ENCODE measurements around the gene ASTN2.

ASTN2 gene

GRCh38 chr9:116491659-116492058 lies 923.2 kb downstream of the ASTN2 start:
- H3K4me2 ChIP-seq (ENCODE audit: low read length): no peak overlapping the region

DNA sequence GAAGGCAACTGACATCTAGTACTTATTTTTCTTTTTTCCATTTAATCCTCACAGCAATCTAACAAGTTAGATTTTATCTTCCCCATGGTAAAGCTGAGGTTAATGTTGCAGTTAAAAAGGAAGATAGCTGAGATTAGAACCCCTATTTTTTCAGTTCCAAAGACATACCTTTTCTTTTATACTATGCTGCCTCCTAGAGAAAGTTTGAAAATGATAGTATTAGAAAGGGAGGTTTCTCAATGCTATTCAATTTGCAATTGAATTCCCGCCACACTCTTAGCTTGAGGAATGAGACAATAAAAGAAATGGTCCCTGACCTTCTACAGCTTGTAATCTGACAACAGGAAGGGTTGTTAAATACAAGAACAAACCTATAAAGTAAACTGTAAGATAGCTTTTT lies 923.6 kb downstream of the ASTN2 start:
- Histone ChIP-seq H3K79me2 (ENCODE audit: insufficient read depth, low read length) (no peaks in the 10 kb centered on the region), H3K27ac (ENCODE audit: low read depth, low read length, poor library complexity, severe bottlenecking) (no peak overlapping the region), H3K4me2 (ENCODE audit: low read length) (no peak overlapping the region), H3K4me1 (ENCODE audit: insufficient read depth, low read length, severe bottlenecking) (no peaks in the 10 kb centered on the region), H3K9me3 (ENCODE audit: low read length) (no peaks in the 10 kb centered on the region), H2AFZ (ENCODE audit: low read length) (no peak overlapping the region), H3K27me3 (ENCODE audit: insufficient read depth, low read length) (no peaks in the 10 kb centered on the region), H3K4me3 (ENCODE audit: low read depth, low read length, poor library complexity, severe bottlenecking) (no peak overlapping the region), H3F3A (ENCODE audit: insufficient read depth, low read length) (no peaks in the 10 kb centered on the region), H3K9me2 (ENCODE audit: low read depth, low read length) (no peaks in the 10 kb centered on the region), H3K9ac (ENCODE audit: low read length) (no peak overlapping the region), H4K20me1 (ENCODE audit: insufficient read depth, low read length) (no peaks in the 10 kb centered on the region), H3K36me3 (ENCODE audit: insufficient read depth, low read length) (no peaks in the 10 kb centered on the region)
- TF ChIP-seq, protein P1, sequence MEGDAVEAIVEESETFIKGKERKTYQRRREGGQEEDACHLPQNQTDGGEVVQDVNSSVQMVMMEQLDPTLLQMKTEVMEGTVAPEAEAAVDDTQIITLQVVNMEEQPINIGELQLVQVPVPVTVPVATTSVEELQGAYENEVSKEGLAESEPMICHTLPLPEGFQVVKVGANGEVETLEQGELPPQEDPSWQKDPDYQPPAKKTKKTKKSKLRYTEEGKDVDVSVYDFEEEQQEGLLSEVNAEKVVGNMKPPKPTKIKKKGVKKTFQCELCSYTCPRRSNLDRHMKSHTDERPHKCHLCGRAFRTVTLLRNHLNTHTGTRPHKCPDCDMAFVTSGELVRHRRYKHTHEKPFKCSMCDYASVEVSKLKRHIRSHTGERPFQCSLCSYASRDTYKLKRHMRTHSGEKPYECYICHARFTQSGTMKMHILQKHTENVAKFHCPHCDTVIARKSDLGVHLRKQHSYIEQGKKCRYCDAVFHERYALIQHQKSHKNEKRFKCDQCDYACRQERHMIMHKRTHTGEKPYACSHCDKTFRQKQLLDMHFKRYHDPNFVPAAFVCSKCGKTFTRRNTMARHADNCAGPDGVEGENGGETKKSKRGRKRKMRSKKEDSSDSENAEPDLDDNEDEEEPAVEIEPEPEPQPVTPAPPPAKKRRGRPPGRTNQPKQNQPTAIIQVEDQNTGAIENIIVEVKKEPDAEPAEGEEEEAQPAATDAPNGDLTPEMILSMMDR (IDR thresholded peaks at IDR 0.05; ENCODE audit: low read length): no peak
- no peak for TF ChIP-seq EZH2 (IDR thresholded peaks at IDR 0.05; ENCODE audit: borderline replicate concordance, low read length)

More at GRCh38 chr9:116491659-116492058, 923.2 kb downstream of the ASTN2 start:
- Histone ChIP-seq H3K4me3 (ENCODE audit: low read depth, low read length, poor library complexity, severe bottlenecking) (no peak overlapping the region), H3K27ac (ENCODE audit: low read depth, low read length, poor library complexity, severe bottlenecking) (no peak overlapping the region), H3K27me3 (ENCODE audit: insufficient read depth, low read length) (no peaks in the 10 kb centered on the region), H2AFZ (ENCODE audit: low read length) (no peak overlapping the region), H3K9me2 (ENCODE audit: low read depth, low read length) (no peaks in the 10 kb centered on the region), H3F3A (ENCODE audit: insufficient read depth, low read length) (no peaks in the 10 kb centered on the region), H3K4me1 (ENCODE audit: insufficient read depth, low read length, severe bottlenecking) (no peaks in the 10 kb centered on the region), H3K9ac (ENCODE audit: low read length) (no peak overlapping the region), H4K20me1 (ENCODE audit: insufficient read depth, low read length) (no peaks in the 10 kb centered on the region), H3K79me2 (ENCODE audit: insufficient read depth, low read length) (no peaks in the 10 kb centered on the region), H3K9me3 (ENCODE audit: low read length) (no peaks in the 10 kb centered on the region), H3K36me3 (ENCODE audit: insufficient read depth, low read length) (no peaks in the 10 kb centered on the region)
- TF ChIP-seq, protein P1 (IDR thresholded peaks at IDR 0.05; ENCODE audit: low read length): no peak
- no peak for TF ChIP-seq EZH2 (IDR thresholded peaks at IDR 0.05; ENCODE audit: borderline replicate concordance, low read length)

DNA sequence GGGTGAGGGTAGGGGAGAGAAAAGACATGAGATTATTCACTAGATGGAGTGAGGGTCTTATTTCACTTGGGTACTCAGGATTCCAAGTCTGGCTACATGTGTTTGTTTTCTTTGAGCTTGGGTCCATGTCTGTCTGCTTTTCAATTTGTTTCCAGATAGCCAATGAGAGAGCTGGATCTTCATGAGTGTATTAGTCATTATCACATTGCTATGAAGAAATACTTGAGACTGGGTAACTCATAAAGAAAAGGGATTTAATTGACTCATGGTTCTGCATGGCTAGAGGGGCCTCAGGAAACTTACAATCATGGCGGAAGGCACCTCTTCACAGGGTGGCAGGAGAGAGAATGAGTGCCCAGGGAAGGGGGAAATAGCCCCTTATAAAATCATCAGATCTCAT lies 924.5 kb downstream of the ASTN2 start:
- Histone ChIP-seq H3K4me2 (ENCODE audit: low read length) (no peak overlapping the region), H3K9me2 (ENCODE audit: low read depth, low read length) (no peaks in the 10 kb centered on the region), H3K4me3 (ENCODE audit: low read depth, low read length, poor library complexity, severe bottlenecking) (no peak overlapping the region), H4K20me1 (ENCODE audit: insufficient read depth, low read length) (no peaks in the 10 kb centered on the region), H3K36me3 (ENCODE audit: insufficient read depth, low read length) (no peaks in the 10 kb centered on the region), H3K79me2 (ENCODE audit: insufficient read depth, low read length) (no peaks in the 10 kb centered on the region), H3K9me3 (ENCODE audit: low read length) (no peaks in the 10 kb centered on the region), H3F3A (ENCODE audit: insufficient read depth, low read length) (no peaks in the 10 kb centered on the region), H3K9ac (ENCODE audit: low read length) (no peak overlapping the region), H3K27me3 (ENCODE audit: insufficient read depth, low read length) (no peaks in the 10 kb centered on the region), H3K27ac (ENCODE audit: low read depth, low read length, poor library complexity, severe bottlenecking) (no peak overlapping the region), H2AFZ (ENCODE audit: low read length) (no peak overlapping the region), H3K4me1 (ENCODE audit: insufficient read depth, low read length, severe bottlenecking) (no peaks in the 10 kb centered on the region)
- TF ChIP-seq, protein P1 (IDR thresholded peaks at IDR 0.05; ENCODE audit: low read length): no peak
- no peak for TF ChIP-seq EZH2 (IDR thresholded peaks at IDR 0.05; ENCODE audit: borderline replicate concordance, low read length)

Measured in OCI-LY1 (cell line).